HL-60 (cell line): ENCODE measurements around the gene SEMA3D.

Experiments
- DNase-seq, 2 experiments: peaks; one replicate each; pipeline ENCODE4 v3.0.0-alpha.2; 2010 to 2020; ENCODE audit warnings: low read depth in 1 of 2, low spot score in 1 of 2
- H3K27ac ChIP-seq: fragments of 250-450 bp; sonication (Bioruptor Pico); replicated peaks from 2 replicates; pipeline ENCODE4 v1.5.1; 2020; ENCODE audit warnings: mild to moderate bottlenecking, moderate library complexity
- H3K27me3 ChIP-seq: fragments of 250-450 bp; sonication (Bioruptor Pico); 2 replicates; pipeline ENCODE4 v1.5.1; 2021; ENCODE audit warnings: mild to moderate bottlenecking, moderate library complexity; ENCODE audit not compliant: insufficient read depth, poor library complexity, severe bottlenecking
- H3K4me3 ChIP-seq: replicated peaks from 2 replicates; pipeline ENCODE4 v1.5.1; 2011; ENCODE audit warnings: mild to moderate bottlenecking, control low read depth, low read length; ENCODE audit not compliant: insufficient read depth
- CTCF ChIP-seq: IDR thresholded peaks from one replicate; pipeline ENCODE4 v1.5.1; 2011; ENCODE audit warnings: low read length, control low read depth, inconsistent platforms; ENCODE audit not compliant: insufficient read depth
- GABPA ChIP-seq: IDR thresholded peaks from 2 replicates; pipeline ENCODE4 v1.6.1; 2012; ENCODE audit warnings: low read depth
- POLR2AphosphoS5 ChIP-seq: IDR thresholded peaks from 2 replicates; pipeline ENCODE4 v1.6.1; 2012; ENCODE audit warnings: low read depth
- REST ChIP-seq: IDR thresholded peaks from 2 replicates; pipeline ENCODE4 v1.6.1; 2012; ENCODE audit warnings: low read depth; ENCODE audit not compliant: insufficient replicate concordance
- SPI1 ChIP-seq: IDR thresholded peaks from 2 replicates; pipeline ENCODE4 v1.6.1; 2012; ENCODE audit warnings: low read depth, mild to moderate bottlenecking, borderline replicate concordance

Gene SEMA3D

GRCh38 chr7:85201209-85201608 lies 14.4 kb upstream of the SEMA3D start:
- no peak for DNase-seq
- Histone ChIP-seq H3K27me3 (no peaks in the 10 kb centered on the region), H3K4me3 (no peak overlapping the region), H3K27ac (no peak overlapping the region)
- TF ChIP-seq POLR2AphosphoS5, result no peak
- TF ChIP-seq REST, result no peak

- no peak for DNase-seq
- no peak for TF ChIP-seq REST
- TF ChIP-seq CTCF, result no peak
- TF ChIP-seq GABPA, result no peak
- TF ChIP-seq SPI1, result no peak
- no peak for TF ChIP-seq POLR2AphosphoS5
- Histone ChIP-seq H3K27ac (no peak overlapping the region), H3K4me3 (no peak overlapping the region), H3K27me3 (no peaks in the 10 kb centered on the region)
Observed at GRCh38 chr7:85196696-85197095, 9.8 kb upstream of the SEMA3D start.

GRCh38 chr7:85191383-85191782 lies 4.5 kb upstream of the SEMA3D start:
- no peak for TF ChIP-seq GABPA
- TF ChIP-seq REST, result no peak
- no peak for TF ChIP-seq CTCF
- no peak for TF ChIP-seq SPI1
- TF ChIP-seq POLR2AphosphoS5, result no peak
- H3K4me3 ChIP-seq, result no peak overlapping the region

GRCh38 chr7:85186083-85186520 lies 754 bp downstream of the SEMA3D start:
- no peak for TF ChIP-seq GABPA
- H3K27ac ChIP-seq, result no peak overlapping the region
- DNase-seq, result no peak
- peak overlapping the region; percentile 52 for H3K4me3 ChIP-seq
- peaks cover 35% of the 10 kb centered on the region for H3K27me3 ChIP-seq

More at GRCh38 chr7:85191383-85191782, 4.5 kb upstream of the SEMA3D start:
- DNase-seq, result no peak
- Histone ChIP-seq H3K27ac (no peak overlapping the region), H3K27me3 (peaks cover 14% of the 10 kb centered on the region)
